HG03139 (cell line): Measurements from ENCODE around the gene ALCAM.

Experiments used
- ATAC-seq: cut with Tn5 transposase; IDR thresholded peaks from one replicate; pipeline ENCODE4 v1.9.1; 2021; ENCODE audit not compliant: unreplicated experiment

Gene ALCAM

DNA sequence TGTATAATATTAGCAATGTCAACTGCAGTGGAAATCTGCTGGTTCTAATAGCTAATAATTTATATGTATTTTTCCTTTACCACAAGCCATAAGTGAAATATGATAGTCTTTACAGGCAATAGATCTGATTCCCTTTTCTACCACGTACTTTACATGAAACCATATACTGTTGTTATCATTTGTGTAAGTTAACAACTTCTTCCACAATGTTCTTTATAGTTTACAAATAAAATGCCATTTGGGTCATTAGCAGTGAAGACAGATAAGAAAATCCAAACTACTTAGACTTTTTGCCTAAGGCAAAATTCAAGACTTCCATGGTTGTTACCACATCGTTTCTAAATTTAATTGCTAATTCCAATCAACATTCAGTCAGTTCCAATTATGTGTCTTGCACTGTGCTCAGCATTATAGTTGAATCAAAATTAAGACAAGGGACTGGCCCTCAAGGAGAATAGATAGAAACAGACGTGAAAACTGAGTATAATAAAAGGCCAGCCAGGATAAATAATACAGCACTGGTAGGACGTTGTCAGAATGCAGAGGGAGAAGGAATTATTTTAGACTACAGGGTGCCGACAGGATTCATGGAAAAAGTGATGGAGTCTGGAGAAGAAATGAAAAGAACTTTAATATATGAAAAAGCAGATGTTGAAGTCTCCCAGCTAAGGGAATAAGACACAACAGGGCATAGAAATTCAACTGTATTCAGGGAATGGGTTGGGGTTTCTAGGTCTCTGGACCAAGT, 249.8 kb downstream of the ALCAM start:
- ATAC-seq, result no peak

DNA sequence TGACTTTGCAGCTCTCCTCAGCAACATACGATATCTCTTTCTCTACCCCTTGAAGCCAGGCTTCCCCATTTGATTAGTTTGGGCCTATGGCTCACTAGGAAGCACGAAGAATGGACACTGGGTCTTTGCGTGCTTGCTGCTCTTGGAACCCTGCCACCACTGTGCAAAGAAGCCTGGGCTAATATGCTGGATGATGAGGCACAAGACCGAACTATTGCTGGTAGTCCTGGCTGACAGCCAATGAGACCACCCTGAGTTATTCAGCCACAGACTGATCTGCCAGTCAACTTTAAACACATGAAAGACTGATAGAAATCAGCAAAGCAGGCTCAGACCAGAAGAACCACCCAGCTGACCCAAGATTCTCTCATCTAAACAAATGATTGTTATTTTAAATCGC, 251.8 kb downstream of the ALCAM start:
- ATAC-seq, result no peak

DNA sequence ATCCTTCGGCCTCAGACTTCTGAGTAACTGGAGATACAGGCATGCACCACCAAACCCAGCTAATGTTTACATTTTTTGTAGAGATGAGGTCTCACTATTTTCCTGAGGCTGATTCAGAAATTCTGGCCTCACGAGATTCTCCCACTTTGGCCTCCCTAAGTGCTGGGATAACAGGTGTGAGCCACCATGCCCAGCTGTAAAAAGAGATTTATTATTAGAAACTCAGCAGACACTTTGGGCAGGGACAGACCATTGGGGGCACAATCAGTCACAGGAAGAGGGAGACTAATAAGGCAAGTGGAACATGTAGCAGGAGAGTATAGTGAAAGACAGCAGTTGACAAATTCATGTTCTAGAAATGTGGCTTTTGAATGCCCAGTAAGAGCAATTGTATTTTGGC, 252.9 kb downstream of the ALCAM start:
- no peak for ATAC-seq

DNA sequence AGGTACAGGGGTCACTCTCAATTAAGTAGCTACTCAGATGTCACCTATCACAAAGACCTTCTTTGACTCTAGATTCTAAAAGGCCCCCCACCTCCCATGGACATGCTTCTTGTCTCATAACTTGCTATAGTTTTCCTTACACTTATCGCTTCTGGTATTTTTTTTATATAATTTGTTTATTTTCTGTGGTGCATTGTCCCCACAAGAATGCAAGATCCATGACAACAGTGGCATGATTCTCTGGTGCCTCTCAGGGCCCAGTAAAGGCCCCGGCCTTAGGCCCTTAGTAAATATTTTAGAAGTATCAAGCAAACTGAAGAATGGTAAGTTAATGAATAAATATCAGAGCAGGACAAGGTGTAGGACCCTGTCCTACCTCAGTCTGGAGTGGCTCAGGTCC, 253.5 kb downstream of the ALCAM start:
- ATAC-seq, result no peak

DNA sequence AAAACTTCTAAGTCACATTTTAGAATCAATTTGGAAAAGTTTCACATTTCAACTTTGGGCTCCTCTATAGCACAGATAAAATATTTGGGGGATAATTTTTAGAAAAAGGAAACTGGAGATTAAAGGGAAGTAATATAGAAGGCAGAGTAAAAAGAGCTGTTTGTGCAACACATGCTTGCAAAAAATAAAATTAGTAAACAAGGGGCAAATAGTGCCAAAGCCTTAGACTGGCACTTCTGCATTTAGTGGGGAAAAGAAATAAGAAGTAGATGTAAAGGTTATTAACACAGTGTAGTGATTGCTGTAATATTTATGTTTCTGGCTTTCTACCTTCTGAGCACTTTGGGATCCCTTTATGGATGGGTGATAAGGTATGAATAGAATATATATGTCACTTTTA, 255.5 kb downstream of the ALCAM start:
- ATAC-seq, result no peak
